ENCODE results near the gene UNC13B. TPM values are rescaled to one million over a fixed set of nuclear protein-coding genes. Genes with fewer than 3 reads are reported as not detected.

The UNC13B gene
- total RNA-seq, 1 donor from 2014 or later = 39.9 TPM

- no peaks in the 10 kb centered on the region for H3K27me3 Mint-ChIP-seq (ENCODE audit: unreplicated experiment)
- no peak overlapping the region for H3K4me3 Mint-ChIP-seq (ENCODE audit: unreplicated experiment)
- no peaks in the 10 kb centered on the region for H3K9me3 Mint-ChIP-seq (ENCODE audit: unreplicated experiment)
- H3K4me1 Mint-ChIP-seq (ENCODE audit: unreplicated experiment) = no peaks in the 10 kb centered on the region
- DNase-seq (ENCODE audit: low spot score) = no peak
- TF ChIP-seq, protein P1, sequence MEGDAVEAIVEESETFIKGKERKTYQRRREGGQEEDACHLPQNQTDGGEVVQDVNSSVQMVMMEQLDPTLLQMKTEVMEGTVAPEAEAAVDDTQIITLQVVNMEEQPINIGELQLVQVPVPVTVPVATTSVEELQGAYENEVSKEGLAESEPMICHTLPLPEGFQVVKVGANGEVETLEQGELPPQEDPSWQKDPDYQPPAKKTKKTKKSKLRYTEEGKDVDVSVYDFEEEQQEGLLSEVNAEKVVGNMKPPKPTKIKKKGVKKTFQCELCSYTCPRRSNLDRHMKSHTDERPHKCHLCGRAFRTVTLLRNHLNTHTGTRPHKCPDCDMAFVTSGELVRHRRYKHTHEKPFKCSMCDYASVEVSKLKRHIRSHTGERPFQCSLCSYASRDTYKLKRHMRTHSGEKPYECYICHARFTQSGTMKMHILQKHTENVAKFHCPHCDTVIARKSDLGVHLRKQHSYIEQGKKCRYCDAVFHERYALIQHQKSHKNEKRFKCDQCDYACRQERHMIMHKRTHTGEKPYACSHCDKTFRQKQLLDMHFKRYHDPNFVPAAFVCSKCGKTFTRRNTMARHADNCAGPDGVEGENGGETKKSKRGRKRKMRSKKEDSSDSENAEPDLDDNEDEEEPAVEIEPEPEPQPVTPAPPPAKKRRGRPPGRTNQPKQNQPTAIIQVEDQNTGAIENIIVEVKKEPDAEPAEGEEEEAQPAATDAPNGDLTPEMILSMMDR (IDR thresholded peaks at IDR 0.05; ENCODE audit: unreplicated experiment) = no peak
- H3K27ac Mint-ChIP-seq (ENCODE audit: unreplicated experiment) = no peak overlapping the region
- no peaks in the 10 kb centered on the region for H3K36me3 Mint-ChIP-seq (ENCODE audit: low read depth, unreplicated experiment)
Measured at GRCh38 chr9:35414889-35415288, 253.1 kb downstream of the UNC13B start.

DNA sequence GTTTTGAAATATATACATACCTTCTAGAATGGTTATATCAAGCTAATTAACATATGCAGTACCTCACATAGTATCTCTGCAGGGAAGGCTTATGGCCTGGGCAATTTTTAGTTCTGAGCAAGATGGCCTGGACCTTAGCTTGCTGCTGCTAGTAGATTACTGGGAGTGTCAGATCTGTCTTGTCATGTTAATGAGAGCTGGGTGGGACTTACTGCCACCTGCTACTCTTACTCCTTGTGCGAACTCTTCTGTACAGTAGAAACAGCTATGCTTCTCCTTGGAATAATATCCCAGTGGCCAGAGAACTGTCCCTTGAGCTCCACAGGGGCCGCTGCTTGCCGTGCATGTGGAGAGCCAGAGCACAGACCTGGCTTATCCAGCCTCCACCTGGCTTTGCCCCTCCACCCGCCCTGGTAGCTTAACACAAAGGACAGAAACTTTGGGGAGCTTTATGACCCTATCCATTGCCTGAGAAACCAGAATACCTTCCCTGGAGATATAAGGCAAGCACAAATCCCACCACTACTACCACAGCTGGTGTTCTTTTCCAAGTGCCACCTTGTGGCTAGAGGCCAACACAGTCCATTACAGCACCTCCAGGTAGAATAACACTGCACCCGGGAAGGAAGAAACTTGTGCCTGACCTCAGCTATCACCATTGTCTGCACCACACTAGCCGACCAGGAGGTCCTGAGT lies 253.7 kb downstream of the UNC13B start:
- no peaks in the 10 kb centered on the region for H3K4me1 Mint-ChIP-seq (ENCODE audit: unreplicated experiment)
- no peak overlapping the region for H3K27ac Mint-ChIP-seq (ENCODE audit: unreplicated experiment)
- TF ChIP-seq, protein P1 (IDR thresholded peaks at IDR 0.05; ENCODE audit: unreplicated experiment) = no peak
- H3K9me3 Mint-ChIP-seq (ENCODE audit: unreplicated experiment) = no peaks in the 10 kb centered on the region
- DNase-seq (ENCODE audit: low spot score) = no peak
- H3K36me3 Mint-ChIP-seq (ENCODE audit: low read depth, unreplicated experiment) = no peaks in the 10 kb centered on the region
- no peaks in the 10 kb centered on the region for H3K27me3 Mint-ChIP-seq (ENCODE audit: unreplicated experiment)
- H3K4me3 Mint-ChIP-seq (ENCODE audit: unreplicated experiment) = no peak overlapping the region

DNA sequence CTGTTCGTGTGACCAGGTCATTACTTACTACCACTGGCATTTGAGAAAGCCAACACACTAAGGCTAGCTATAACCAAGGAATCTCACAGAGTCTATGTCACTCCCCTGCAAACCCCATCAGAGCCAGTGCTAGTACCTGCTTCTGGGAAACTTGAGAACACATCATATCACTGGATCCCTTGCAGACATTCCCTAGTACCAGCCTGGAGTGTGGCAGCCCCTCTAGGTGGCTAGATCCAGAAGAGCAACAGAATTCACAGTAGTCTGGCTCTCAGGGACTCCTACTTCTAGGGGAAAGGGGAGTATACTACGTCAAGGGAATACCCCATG lies 254.3 kb downstream of the UNC13B start:
- DNase-seq (ENCODE audit: low spot score) = no peak
- H3K4me3 Mint-ChIP-seq (ENCODE audit: unreplicated experiment) = no peak overlapping the region
- TF ChIP-seq, protein P1 (IDR thresholded peaks at IDR 0.05; ENCODE audit: unreplicated experiment) = no peak
- H3K27me3 Mint-ChIP-seq (ENCODE audit: unreplicated experiment) = no peaks in the 10 kb centered on the region
- H3K36me3 Mint-ChIP-seq (ENCODE audit: low read depth, unreplicated experiment) = no peaks in the 10 kb centered on the region
- no peaks in the 10 kb centered on the region for H3K4me1 Mint-ChIP-seq (ENCODE audit: unreplicated experiment)
- no peak overlapping the region for H3K27ac Mint-ChIP-seq (ENCODE audit: unreplicated experiment)
- no peaks in the 10 kb centered on the region for H3K9me3 Mint-ChIP-seq (ENCODE audit: unreplicated experiment)

GRCh38 chr9:35422346-35422745 lies 260.5 kb downstream of the UNC13B start:
- Mint-ChIP-seq H3K27ac (ENCODE audit: unreplicated experiment) (no peak overlapping the region), H3K36me3 (ENCODE audit: low read depth, unreplicated experiment) (no peaks in the 10 kb centered on the region), H3K9me3 (ENCODE audit: unreplicated experiment) (no peaks in the 10 kb centered on the region), H3K4me1 (ENCODE audit: unreplicated experiment) (no peaks in the 10 kb centered on the region), H3K4me3 (ENCODE audit: unreplicated experiment) (no peak overlapping the region), H3K27me3 (ENCODE audit: unreplicated experiment) (no peaks in the 10 kb centered on the region)
- no peak for DNase-seq (ENCODE audit: low spot score)
- TF ChIP-seq, protein P1 (IDR thresholded peaks at IDR 0.05; ENCODE audit: unreplicated experiment) = no peak

DNA sequence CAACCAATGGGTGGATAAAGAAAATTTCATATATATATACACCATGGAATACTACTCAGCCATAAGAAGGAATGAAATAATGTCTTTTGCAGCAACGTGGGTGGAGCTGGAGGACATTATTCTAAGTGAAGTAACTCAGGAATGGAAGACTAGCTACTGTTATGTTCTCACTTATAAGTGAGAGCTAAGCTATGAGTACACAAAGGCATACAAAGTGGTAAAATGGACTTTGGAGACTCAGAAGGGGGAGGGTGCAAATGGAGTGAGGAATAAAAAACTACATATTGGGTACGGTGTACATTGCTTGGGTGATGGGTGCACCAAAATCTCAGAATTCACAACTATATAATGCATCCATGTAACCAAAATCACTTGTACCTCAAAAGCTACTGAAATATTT lies 260.9 kb downstream of the UNC13B start:
- no peaks in the 10 kb centered on the region for H3K36me3 Mint-ChIP-seq (ENCODE audit: low read depth, unreplicated experiment)
- no peak overlapping the region for H3K4me3 Mint-ChIP-seq (ENCODE audit: unreplicated experiment)
- H3K27me3 Mint-ChIP-seq (ENCODE audit: unreplicated experiment) = no peaks in the 10 kb centered on the region
- DNase-seq (ENCODE audit: low spot score) = no peak
- no peaks in the 10 kb centered on the region for H3K9me3 Mint-ChIP-seq (ENCODE audit: unreplicated experiment)
- no peaks in the 10 kb centered on the region for H3K4me1 Mint-ChIP-seq (ENCODE audit: unreplicated experiment)
- TF ChIP-seq, protein P1 (IDR thresholded peaks at IDR 0.05; ENCODE audit: unreplicated experiment) = no peak
- H3K27ac Mint-ChIP-seq (ENCODE audit: unreplicated experiment) = no peak overlapping the region

Data from endothelial cell (in vitro differentiated cells).